HEK293 (cell line): ENCODE results near the gene MZT2A.
"Not testable (repeated sequence)": the region's sequence is repeated elsewhere in the genome, so short reads cannot be mapped to it uniquely, and the experiment has no call there.

Experiments used
- ELK4 ChIP-seq: IDR thresholded peaks from 2 replicates; pipeline ENCODE4 v1.6.1; 2011; ENCODE audit warnings: mild to moderate bottlenecking, low read depth, low read length, borderline replicate concordance
- MEIS1 ChIP-seq: sonication (generic); formaldehyde crosslinking; IDR thresholded peaks from 2 replicates; pipeline ENCODE4 v1.8.1; 2022; ENCODE audit warnings: missing genetic modification reagents, mild to moderate bottlenecking, borderline replicate concordance
- REST ChIP-seq: fragments of 450-650 bp; formaldehyde crosslinking; IDR thresholded peaks from 2 replicates; pipeline ENCODE4 v1.5.1; 2016; ENCODE audit warnings: missing biosample characterization, missing genetic modification characterization
- YY1 ChIP-seq: fragments of 450-650 bp; formaldehyde crosslinking; IDR thresholded peaks from 2 replicates; pipeline ENCODE4 v1.5.1; 2018; ENCODE audit warnings: missing biosample characterization, missing genetic modification characterization
- ZNF23 ChIP-seq: fragments of 450-650 bp; formaldehyde crosslinking; IDR thresholded peaks from 2 replicates; pipeline ENCODE4 v1.5.1; 2016; ENCODE audit warnings: missing biosample characterization, missing genetic modification characterization, borderline replicate concordance
- ZNF48 ChIP-seq: fragments of 450-650 bp; formaldehyde crosslinking; IDR thresholded peaks from 2 replicates; pipeline ENCODE4 v1.5.1; 2016; ENCODE audit warnings: missing biosample characterization, missing genetic modification characterization
- ZNF513 ChIP-seq: fragments of 450-650 bp; IDR thresholded peaks from 2 replicates; pipeline ENCODE4 v1.5.1; 2018; ENCODE audit warnings: missing biosample characterization, missing genetic modification characterization
- ZNF660 ChIP-seq: fragments of 450-650 bp; IDR thresholded peaks from 2 replicates; pipeline ENCODE4 v1.5.1; 2018; ENCODE audit warnings: missing biosample characterization, mild to moderate bottlenecking, missing genetic modification characterization

- TF ChIP-seq ZNF660 (tag by site-specific recombination); ZNF23 (tag by site-specific recombination); ZNF48 (tag by site-specific recombination); ZNF513 (tag by site-specific recombination); MEIS1 (CRISPR knock-in tag); ELK4; YY1; REST (tag by site-specific recombination): not testable (repeated sequence)
These were observed at the start of gene MZT2A for GRCh38 chr2:131492015-131492417.
